IMR-90 (cell line): ENCODE data around the gene TRIM41. TPM values are rescaled to one million over a fixed set of nuclear protein-coding genes. Genes with fewer than 3 reads are reported as not detected.
"Not testable (repeated sequence)": the region's sequence is repeated elsewhere in the genome, so short reads cannot be mapped to it uniquely, and the experiment has no call there.

Source experiments
- ATAC-seq: fragments of 200-7000 bp; cut with Tn5 transposase; 2 replicates; pipeline ENCODE4 v1.9.1; 2020; ENCODE audit warnings: low read depth, mild to moderate bottlenecking, moderate library complexity
- BruUV-seq: library from RNA; stranded (reverse); fragments of 400-500 nt; replicated peaks from 2 replicates; lab custom pipeline; 2021; lab: Mats Ljungman, UMichigan
- CTCF ChIA-PET: fragments of 300-600 bp; formaldehyde crosslinking; extraction: SDS; loops from one replicate; lab custom pipeline; 2021; ENCODE audit warnings: antibody characterized with exemption; lab: Yijun Ruan, JAX
- POLR2A ChIA-PET: fragments of 300-600 bp; sonication (Branson Sonifier 250); formaldehyde crosslinking; loops from one replicate; lab custom pipeline; 2022; ENCODE audit warnings: antibody characterized with exemption; ENCODE audit not compliant: unreplicated experiment; lab: Charles Lee
- DNase-seq: peaks from one replicate; pipeline ENCODE4 v3.0.0; 2013
- H2AFZ ChIP-seq: replicated peaks from 2 replicates; pipeline ENCODE3; 2013; ENCODE audit warnings: low read length, mild to moderate bottlenecking; ENCODE audit not compliant: poor library complexity
- H2AK5ac ChIP-seq: 2 replicates; pipeline ENCODE4 v1.6.1; 2013; ENCODE audit warnings: low read depth, low read length, inconsistent platforms
- H2AK9ac ChIP-seq: replicated peaks from 2 replicates; pipeline ENCODE3; 2013; ENCODE audit warnings: mild to moderate bottlenecking, low read depth, low read length, moderate library complexity; ENCODE audit not compliant: poor library complexity
- H2BK120ac ChIP-seq: 2 replicates; pipeline ENCODE4 v1.6.1; 2013; ENCODE audit warnings: low read depth, low read length, inconsistent platforms
- H2BK15ac ChIP-seq: 3 replicates; pipeline ENCODE4 v1.6.1; 2013; ENCODE audit warnings: low read depth, low read length, inconsistent platforms
- H2BK20ac ChIP-seq: 2 replicates; pipeline ENCODE4 v1.6.1; 2013; ENCODE audit warnings: low read depth, mild to moderate bottlenecking, inconsistent platforms, low read length, moderate library complexity
- H2BK5ac ChIP-seq: 2 replicates; pipeline ENCODE4 v1.6.1; 2013; ENCODE audit warnings: mild to moderate bottlenecking, low read depth, low read length, inconsistent platforms; ENCODE audit not compliant: poor library complexity, severe bottlenecking
- H3K14ac ChIP-seq: replicated peaks from 2 replicates; pipeline ENCODE4 v1.6.1; 2013; ENCODE audit warnings: low read depth, low read length, inconsistent platforms
- H3K18ac ChIP-seq: 2 replicates; pipeline ENCODE4 v1.6.1; 2013; ENCODE audit warnings: low read depth, low read length, control low read depth
- H3K23ac ChIP-seq: 2 replicates; pipeline ENCODE4 v1.6.1; 2013; ENCODE audit warnings: low read depth, low read length, inconsistent platforms
- H3K27ac ChIP-seq: 2 replicates; pipeline ENCODE4 v1.5.1; 2013; ENCODE audit warnings: mild to moderate bottlenecking, control low read depth, low read length; ENCODE audit not compliant: insufficient read depth
- H3K27me3 ChIP-seq: 2 replicates; pipeline ENCODE4 v1.6.1; 2013; ENCODE audit warnings: low read length; ENCODE audit not compliant: control insufficient read depth, insufficient read depth
- H3K36me3 ChIP-seq: 2 replicates; pipeline ENCODE4 v1.6.1; 2013; ENCODE audit warnings: low read length, mixed read lengths; ENCODE audit not compliant: control insufficient read depth, insufficient read depth
- H3K4ac ChIP-seq: 2 replicates; pipeline ENCODE4 v1.6.1; 2013; ENCODE audit warnings: low read depth, low read length, inconsistent platforms
- H3K4me1 ChIP-seq: 2 replicates; pipeline ENCODE4 v1.6.1; 2013; ENCODE audit warnings: low read length, mixed read lengths; ENCODE audit not compliant: control insufficient read depth, insufficient read depth
- H3K4me2 ChIP-seq: 2 replicates; pipeline ENCODE4 v1.6.1; 2013; ENCODE audit warnings: low read depth, mild to moderate bottlenecking, control low read depth, low read length, moderate library complexity
- H3K4me3 ChIP-seq: 2 replicates; pipeline ENCODE4 v1.5.1; 2013; ENCODE audit warnings: low read depth, mild to moderate bottlenecking, control low read depth, low read length, moderate library complexity; ENCODE audit not compliant: insufficient read depth
- H3K56ac ChIP-seq: 2 replicates; pipeline ENCODE4 v1.6.1; 2013; ENCODE audit warnings: low read length, inconsistent platforms; ENCODE audit not compliant: insufficient read depth; ENCODE audit errors: extremely low read depth
- H3K79me1 ChIP-seq, 2 experiments: 2 replicates each; pipeline ENCODE4 v1.6.1; 2013; ENCODE audit warnings: low read length in 2 of 2, inconsistent platforms in 1 of 2, low read depth in 1 of 2
- H3K9ac ChIP-seq: 2 replicates; pipeline ENCODE4 v1.6.1; 2013; ENCODE audit warnings: low read depth, low read length, control low read depth
- H3K9me1 ChIP-seq: 2 replicates; pipeline ENCODE4 v1.6.1; 2013; ENCODE audit warnings: low read length, inconsistent platforms; ENCODE audit not compliant: insufficient read depth
- H3K9me3 ChIP-seq: 2 replicates; pipeline ENCODE4 v1.6.1; 2013; ENCODE audit warnings: low read length; ENCODE audit not compliant: control insufficient read depth, insufficient read depth
- H4K20me1 ChIP-seq: 2 replicates; pipeline ENCODE4 v1.6.1; 2013; ENCODE audit warnings: low read length, inconsistent platforms; ENCODE audit not compliant: insufficient read depth
- H4K5ac ChIP-seq: 2 replicates; pipeline ENCODE4 v1.6.1; 2013; ENCODE audit warnings: mild to moderate bottlenecking, low read depth, low read length, control low read depth
- H4K8ac ChIP-seq, 2 experiments: 2 replicates each; pipeline ENCODE4 v1.6.1; 2013; ENCODE audit warnings: low read depth in 2 of 2, low read length in 2 of 2, control low read depth in 1 of 2, inconsistent platforms in 1 of 2
- H4K91ac ChIP-seq: 2 replicates; pipeline ENCODE4 v1.6.1; 2013; ENCODE audit warnings: low read depth, low read length, inconsistent platforms; ENCODE audit not compliant: insufficient read depth
- MXI1 ChIP-seq: IDR thresholded peaks from 2 replicates; pipeline ENCODE4 v1.6.1; 2012; ENCODE audit warnings: low read depth, mild to moderate bottlenecking, low read length, moderate library complexity, borderline replicate concordance
- POLR2A ChIP-seq: IDR thresholded peaks from 2 replicates; pipeline ENCODE4 v1.6.1; 2012; ENCODE audit warnings: mild to moderate bottlenecking, low read depth, low read length
- RCOR1 ChIP-seq: IDR thresholded peaks from 2 replicates; pipeline ENCODE4 v1.6.1; 2012; ENCODE audit warnings: mild to moderate bottlenecking, low read length, improper control_type of control experiment; ENCODE audit not compliant: insufficient replicate concordance
- WGBS, 2 experiments: methylation state at CpG; one replicate each; pipeline versions ENCODE4 v1.1.5 to v1.1.7; 2013; ENCODE audit warnings: missing lambda C conversion rate in 2 of 2; ENCODE audit not compliant: insufficient read length in 1 of 2; ENCODE audit errors: extremely low coverage in 2 of 2; 5-methylcytosine and 5-hydroxymethylcytosine counted together
- dilution Hi-C: fragments of 300-500 bp; cut with HindIII; formaldehyde crosslinking; loops from one replicate; pipeline ENCODE4 v1.14.3; 2018; ENCODE audit warnings: low sequenced_read_pairs; ENCODE audit not compliant: unreplicated experiment
- in situ Hi-C: fragments of 300-500 bp; cut with MboI; formaldehyde crosslinking; loops from 3 replicates; pipeline ENCODE4 v1.14.3; 2019; ENCODE audit warnings: low sequenced_read_pairs, inconsistent platforms, mixed read lengths
- intact Hi-C: fragments of 100-400 bp; cut with micrococcal nuclease; formaldehyde crosslinking; loops from 2 replicates; pipeline ENCODE4 v1.10.0; 2022
- polyA plus RNA-seq, 3 experiments: library from polyadenylated mRNA; depleted of rRNA; stranded (reverse); fragments of >200 nt; gene quantifications; 2 replicates each; pipeline ENCODE4 v1.2.3, GENCODE V29; 2012; ENCODE audit warnings: low replicate concordance in 1 of 3
- total RNA-seq: library from RNA; depleted of rRNA; stranded (reverse); fragments of >200 nt; gene quantifications from 2 replicates; pipeline ENCODE4 v1.2.3, GENCODE V29; 2012

Gene TRIM41
- total and polyA plus RNA-seq, 2 of the 4 experiments (the other 2 are of a cell fraction), result 5.9 to 15.7 TPM

- ChIA-PET CTCF (no interaction called here), POLR2A (no interaction called here)
- Histone ChIP-seq H2BK120ac (no peak overlapping the region), H4K20me1 (no peaks in the 10 kb centered on the region), H3K27ac (no peak overlapping the region), H3K4me1 (no peaks in the 10 kb centered on the region), H2BK5ac (no peak overlapping the region), H3K56ac (no peak overlapping the region), H3K9me1 (no peaks in the 10 kb centered on the region), H2AK9ac (no peak overlapping the region), H2BK20ac (no peak overlapping the region), H3K4me2 (no peak overlapping the region), H3K79me1 (no peaks in the 10 kb centered on the region), H3K23ac (no peak overlapping the region), H4K5ac (no peak overlapping the region), H3K36me3 (no peaks in the 10 kb centered on the region), H4K91ac (no peak overlapping the region), H2AFZ (no peak overlapping the region), H3K9ac (no peak overlapping the region), H3K9me3 (no peaks in the 10 kb centered on the region), H3K18ac (no peak overlapping the region), H4K8ac (no peak overlapping the region), H3K14ac (no peak overlapping the region), H2AK5ac (no peak overlapping the region), H3K4me3 (no peak overlapping the region), H3K27me3 (no peaks in the 10 kb centered on the region), H2BK15ac (no peak overlapping the region), H3K4ac (no peak overlapping the region)
- BruUV-seq, result no TSS peak
- intact Hi-C loops, result no loop called here
- TF ChIP-seq POLR2A (no peak), RCOR1 (no peak), MXI1 (no peak)
- no CpG with 5 or more reads among the region's 3 CpGs for WGBS, 2 experiments
- dilution Hi-C loops, result no loop called here
- DNase-seq, result no peak
- no peak for ATAC-seq
- in situ Hi-C loops, result no loop called here
Measured at GRCh38 chr5:181176254-181176952, 46.7 kb upstream of the TRIM41 start.

GRCh38 chr5:181177559-181177958 is 45.5 kb upstream of the TRIM41 start:
- H3K36me3 ChIP-seq, H4K91ac ChIP-seq, H4K5ac ChIP-seq, CTCF ChIA-PET, H3K27ac ChIP-seq, ATAC-seq, H3K4me3 ChIP-seq, H3K79me1 ChIP-seq, H3K14ac ChIP-seq, DNase-seq, BruUV-seq, H2AK9ac ChIP-seq, H3K56ac ChIP-seq, H2BK120ac ChIP-seq, H2AFZ ChIP-seq, H2BK20ac ChIP-seq, H2AK5ac ChIP-seq, H2BK5ac ChIP-seq, H3K18ac ChIP-seq, H2BK15ac ChIP-seq, dilution Hi-C loops, POLR2A ChIA-PET, H3K4me1 ChIP-seq, H3K23ac ChIP-seq, intact Hi-C loops, H3K4me2 ChIP-seq, in situ Hi-C loops, H3K4ac ChIP-seq, H3K27me3 ChIP-seq, H3K9me3 ChIP-seq, H4K20me1 ChIP-seq, H4K8ac ChIP-seq, H3K9ac ChIP-seq, H3K9me1 ChIP-seq: not testable (repeated sequence)
- 87% methylated on average over 7 of the region's 14 CpGs; no CpG with 5 or more reads in 1 of the 2 experiments for WGBS, 2 experiments
